HUES64 (cell line): Measurements from ENCODE around the gene SERTAD2.

Source experiments
- H3K27ac ChIP-seq: 2 replicates; pipeline ENCODE4 v1.7.0; 2013; ENCODE audit warnings: low read depth, low read length, inconsistent platforms
- H3K27me3 ChIP-seq: 2 replicates; pipeline ENCODE4 v1.6.1; 2013; ENCODE audit warnings: mild to moderate bottlenecking, low read length; ENCODE audit not compliant: insufficient read depth
- H3K36me3 ChIP-seq: 2 replicates; pipeline ENCODE4 v1.6.1; 2013; ENCODE audit warnings: mild to moderate bottlenecking, low read length; ENCODE audit not compliant: insufficient read depth
- H3K4me1 ChIP-seq: 2 replicates; pipeline ENCODE4 v1.6.1; 2013; ENCODE audit warnings: mild to moderate bottlenecking, low read length, moderate library complexity; ENCODE audit not compliant: insufficient read depth
- H3K4me3 ChIP-seq: 2 replicates; pipeline ENCODE4 v1.5.1; 2013; ENCODE audit warnings: mild to moderate bottlenecking, low read length, moderate library complexity
- H3K9ac ChIP-seq: 2 replicates; pipeline ENCODE4 v1.6.1; 2013; ENCODE audit warnings: mild to moderate bottlenecking, low read depth, low read length
- H3K9me3 ChIP-seq: 2 replicates; pipeline ENCODE4 v1.6.1; 2013; ENCODE audit warnings: low read depth, low read length; ENCODE audit not compliant: insufficient read depth
- WGBS: fragments of 150-250, 120-280 bp; methylation state at CpG from one replicate; pipeline ENCODE4 v1.1.7; 2013; ENCODE audit warnings: missing lambda C conversion rate; 5-methylcytosine and 5-hydroxymethylcytosine counted together

SERTAD2 gene

GRCh38 chr2:64612575-64613195, 41.0 kb downstream of the SERTAD2 start:
- no peak overlapping the region for H3K9ac ChIP-seq
- WGBS, result 85% methylated on average over 5 of the region's 5 CpGs
- no peak overlapping the region for H3K27ac ChIP-seq
- no peaks in the 10 kb centered on the region for H3K36me3 ChIP-seq
- no peaks in the 10 kb centered on the region for H3K9me3 ChIP-seq
- H3K27me3 ChIP-seq, result peaks cover 24% of the 10 kb centered on the region
- H3K4me1 ChIP-seq, result peaks cover 8% of the 10 kb centered on the region
- H3K4me3 ChIP-seq, result no peak overlapping the region

GRCh38 chr2:64610316-64610855, 43.3 kb downstream of the SERTAD2 start:
- Histone ChIP-seq H3K27ac (no peak overlapping the region), H3K36me3 (no peaks in the 10 kb centered on the region), H3K27me3 (peaks cover 24% of the 10 kb centered on the region), H3K4me3 (no peak overlapping the region), H3K4me1 (no peaks in the 10 kb centered on the region; the same call in 1 of the 2 replicates), H3K9ac (no peak overlapping the region), H3K9me3 (no peaks in the 10 kb centered on the region)
- WGBS, result 91% methylated on average over 5 of the region's 6 CpGs

GRCh38 chr2:64609942-64610281, 43.8 kb downstream of the SERTAD2 start:
- Histone ChIP-seq H3K9me3 (no peaks in the 10 kb centered on the region), H3K36me3 (no peaks in the 10 kb centered on the region), H3K4me3 (peak overlapping the region; percentile 65), H3K4me1 (no peaks in the 10 kb centered on the region; the same call in 1 of the 2 replicates), H3K27me3 (peaks cover 24% of the 10 kb centered on the region), H3K27ac (no peak overlapping the region), H3K9ac (peak overlapping the region; percentile 72)
- 88% methylated on average over 3 of the region's 3 CpGs for WGBS

- H3K9ac ChIP-seq, result peak overlapping the region; percentile 72
- H3K4me3 ChIP-seq, result peak overlapping the region; percentile 65
- no peak overlapping the region for H3K27ac ChIP-seq
- 48% methylated on average over 74 of the region's 74 CpGs for WGBS
- peaks cover 24% of the 10 kb centered on the region for H3K27me3 ChIP-seq
- no peaks in the 10 kb centered on the region; the same call in 1 of the 2 replicates for H3K4me1 ChIP-seq
- H3K9me3 ChIP-seq, result 0 out of 2 replicates have a peak, but pooled peaks cover under 1% of the 10 kb centered on the region
- H3K36me3 ChIP-seq, result no peaks in the 10 kb centered on the region
These were observed 44.3 kb downstream of the SERTAD2 start for GRCh38 chr2:64609227-64609941.

GRCh38 chr2:64608867-64609226, 44.9 kb downstream of the SERTAD2 start:
- Histone ChIP-seq H3K9ac (peak overlapping the region; percentile 40; the same call in 1 of the 2 replicates), H3K27ac (no peak overlapping the region), H3K27me3 (peaks cover 24% of the 10 kb centered on the region), H3K4me1 (no peaks in the 10 kb centered on the region; the same call in 1 of the 2 replicates), H3K4me3 (peak overlapping the region; percentile 65), H3K36me3 (no peaks in the 10 kb centered on the region), H3K9me3 (0 out of 2 replicates have a peak, but pooled peaks cover 4% of the 10 kb centered on the region)
- 60% methylated on average over 20 of the region's 20 CpGs for whole genome bisulfite sequencing

GRCh38 chr2:64607381-64608304, 46.1 kb downstream of the SERTAD2 start:
- Histone ChIP-seq H3K9me3 (0 out of 2 replicates have a peak, but pooled peaks cover 4% of the 10 kb centered on the region), H3K36me3 (no peaks in the 10 kb centered on the region), H3K27me3 (peaks cover 24% of the 10 kb centered on the region), H3K9ac (no peak overlapping the region), H3K27ac (no peak overlapping the region), H3K4me3 (no peak overlapping the region), H3K4me1 (no peaks in the 10 kb centered on the region; the same call in 1 of the 2 replicates)
- 90% methylated on average over 18 of the region's 18 CpGs for WGBS

- H3K4me3 ChIP-seq, result peak overlapping the region; percentile 25; the same call in 1 of the 2 replicates
- H3K9me3 ChIP-seq, result 0 out of 2 replicates have a peak, but pooled peaks cover 4% of the 10 kb centered on the region
- no peaks in the 10 kb centered on the region; the same call in 1 of the 2 replicates for H3K4me1 ChIP-seq
- H3K9ac ChIP-seq, result no peak overlapping the region
- no peak overlapping the region for H3K27ac ChIP-seq
- no peaks in the 10 kb centered on the region for H3K36me3 ChIP-seq
- WGBS, result 56% methylated on average over 20 of the region's 21 CpGs
- H3K27me3 ChIP-seq, result peaks cover 20% of the 10 kb centered on the region
These were observed 47.0 kb downstream of the SERTAD2 start for GRCh38 chr2:64606479-64607363.

GRCh38 chr2:64605991-64606478, 47.7 kb downstream of the SERTAD2 start:
- Histone ChIP-seq H3K27me3 (peaks cover 20% of the 10 kb centered on the region), H3K36me3 (no peaks in the 10 kb centered on the region), H3K27ac (no peak overlapping the region), H3K4me1 (no peaks in the 10 kb centered on the region; the same call in 1 of the 2 replicates), H3K9me3 (0 out of 2 replicates have a peak, but pooled peaks cover 4% of the 10 kb centered on the region), H3K9ac (no peak overlapping the region), H3K4me3 (no peak overlapping the region)
- WGBS, result 89% methylated on average over 5 of the region's 5 CpGs

- Histone ChIP-seq H3K27ac (no peak overlapping the region), H3K27me3 (peaks cover 17% of the 10 kb centered on the region), H3K4me3 (no peak overlapping the region), H3K9me3 (0 out of 2 replicates have a peak, but pooled peaks cover 4% of the 10 kb centered on the region), H3K36me3 (no peaks in the 10 kb centered on the region), H3K4me1 (no peaks in the 10 kb centered on the region; the same call in 1 of the 2 replicates), H3K9ac (no peak overlapping the region)
- 94% methylated on average over 6 of the region's 6 CpGs for WGBS
These were observed 48.7 kb downstream of the SERTAD2 start for GRCh38 chr2:64605026-64605471.

- 88% methylated on average over 2 of the region's 2 CpGs for WGBS
- H3K9me3 ChIP-seq, result 0 out of 2 replicates have a peak, but pooled peaks cover 4% of the 10 kb centered on the region
- peaks cover 10% of the 10 kb centered on the region for H3K27me3 ChIP-seq
- H3K27ac ChIP-seq, result no peak overlapping the region
- H3K4me3 ChIP-seq, result no peak overlapping the region
- H3K9ac ChIP-seq, result no peak overlapping the region
- no peaks in the 10 kb centered on the region; the same call in 1 of the 2 replicates for H3K4me1 ChIP-seq
- no peaks in the 10 kb centered on the region for H3K36me3 ChIP-seq
These were observed 49.6 kb downstream of the SERTAD2 start for GRCh38 chr2:64604155-64604554.
